HepG2 (cell line): ENCODE measurements around the gene MBD2. TPM values are rescaled to one million over a fixed set of nuclear protein-coding genes. Genes with fewer than 3 reads are reported as not detected.

Experiments
- ETV5 ChIP-seq: IDR thresholded peaks from 2 replicates; pipeline ENCODE4 v1.6.1; 2018; ENCODE audit warnings: missing biosample characterization, missing genetic modification reagents, inconsistent platforms, borderline replicate concordance
- GABPB1 ChIP-seq: IDR thresholded peaks from 2 replicates; pipeline ENCODE4 v1.6.1; 2016; ENCODE audit warnings: mild to moderate bottlenecking, missing genetic modification reagents, moderate library complexity, missing compliant biosample characterization
- GLI4 ChIP-seq: sonication (generic); formaldehyde crosslinking; IDR thresholded peaks from 2 replicates; pipeline ENCODE4 v1.5.1; 2020; ENCODE audit warnings: missing genetic modification reagents, mild to moderate bottlenecking, moderate library complexity, borderline replicate concordance
- SALL2 ChIP-seq: sonication (generic); formaldehyde crosslinking; IDR thresholded peaks from 2 replicates; pipeline ENCODE4 v1.8.1; 2023; ENCODE audit warnings: mild to moderate bottlenecking, missing genetic modification reagents, inconsistent platforms
- ZFX ChIP-seq: sonication (generic); formaldehyde crosslinking; IDR thresholded peaks from 2 replicates; pipeline ENCODE4 v1.4.0; 2020; ENCODE audit warnings: mild to moderate bottlenecking, low read depth, missing genetic modification reagents, moderate library complexity
- polyA plus RNA-seq, 8 experiments: library from polyadenylated mRNA; depleted of rRNA in 3 of 8; stranded (reverse) in 7 of 8; unstranded in 1 of 8; fragments of >200 nt; fragmentation: Illumina TruSeq in 4 of 8; extraction: Trizol in 4 of 8; gene quantifications; 2 replicates each; pipeline versions ENCODE4 v1.2.1 to v1.2.3, GENCODE V29; 2011 to 2016; ENCODE audit warnings: low read depth in 4 of 8, missing spikeins in 1 of 8, mixed read lengths in 1 of 8; ENCODE audit not compliant: insufficient read depth in 1 of 8
- total RNA-seq, 5 experiments: library from RNA; depleted of rRNA; stranded (reverse); fragments of >200 nt; fragmentation: Illumina TruSeq; extraction: Trizol; gene quantifications; 2 replicates each; pipeline ENCODE4 v1.2.3, GENCODE V29; 2016; ENCODE audit warnings: low read depth in 1 of 5
- TF ChIP-seq, protein P1 (sequence below), 2 experiments: sonication (generic) in 1 of 2; formaldehyde crosslinking in 1 of 2; IDR thresholded peaks; 2 replicates each; pipeline versions ENCODE4 v1.6.1 to v1.9.0; 2014 to 2022; ENCODE audit warnings: antibody characterized with exemption in 1 of 2, borderline replicate concordance in 1 of 2, inconsistent platforms in 1 of 2, low read depth in 1 of 2, missing genetic modification reagents in 1 of 2
- TF ChIP-seq, protein P2 (sequence below): sonication (generic); formaldehyde crosslinking; IDR thresholded peaks from 2 replicates; pipeline ENCODE4 v1.5.0; 2020; ENCODE audit warnings: missing genetic modification reagents, mild to moderate bottlenecking, borderline replicate concordance
- TF ChIP-seq, protein P3 (sequence below): IDR thresholded peaks from 2 replicates; pipeline ENCODE4 v1.6.1; 2016; ENCODE audit warnings: missing biosample characterization, missing genetic modification reagents, low read depth

MBD2 gene
- total and polyA plus RNA-seq, 2 of the 13 experiments (the other 11 are each of a cell fraction or from before 2014, with no cell fraction given), result 19.1 to 38.5 TPM

DNA sequence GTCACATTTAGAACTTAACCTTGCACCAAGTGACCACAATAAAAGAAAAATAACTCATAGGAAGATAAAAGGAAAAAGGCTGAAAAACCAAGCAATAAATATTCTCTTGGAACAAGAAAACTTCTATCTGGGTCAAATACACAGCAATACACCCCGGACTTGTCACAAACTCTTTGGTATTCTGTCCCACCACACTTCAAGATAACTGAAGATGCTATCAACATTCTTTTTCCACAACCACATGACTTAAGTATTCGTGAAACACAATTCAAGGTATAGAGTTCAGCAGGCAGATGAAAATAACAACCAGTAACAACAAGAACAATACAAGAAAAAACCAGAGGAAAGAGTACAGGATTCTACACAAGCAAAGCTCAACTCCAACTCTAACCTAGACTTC is 18.0 kb downstream of the MBD2 start (continued):
- TF ChIP-seq, protein P1, sequence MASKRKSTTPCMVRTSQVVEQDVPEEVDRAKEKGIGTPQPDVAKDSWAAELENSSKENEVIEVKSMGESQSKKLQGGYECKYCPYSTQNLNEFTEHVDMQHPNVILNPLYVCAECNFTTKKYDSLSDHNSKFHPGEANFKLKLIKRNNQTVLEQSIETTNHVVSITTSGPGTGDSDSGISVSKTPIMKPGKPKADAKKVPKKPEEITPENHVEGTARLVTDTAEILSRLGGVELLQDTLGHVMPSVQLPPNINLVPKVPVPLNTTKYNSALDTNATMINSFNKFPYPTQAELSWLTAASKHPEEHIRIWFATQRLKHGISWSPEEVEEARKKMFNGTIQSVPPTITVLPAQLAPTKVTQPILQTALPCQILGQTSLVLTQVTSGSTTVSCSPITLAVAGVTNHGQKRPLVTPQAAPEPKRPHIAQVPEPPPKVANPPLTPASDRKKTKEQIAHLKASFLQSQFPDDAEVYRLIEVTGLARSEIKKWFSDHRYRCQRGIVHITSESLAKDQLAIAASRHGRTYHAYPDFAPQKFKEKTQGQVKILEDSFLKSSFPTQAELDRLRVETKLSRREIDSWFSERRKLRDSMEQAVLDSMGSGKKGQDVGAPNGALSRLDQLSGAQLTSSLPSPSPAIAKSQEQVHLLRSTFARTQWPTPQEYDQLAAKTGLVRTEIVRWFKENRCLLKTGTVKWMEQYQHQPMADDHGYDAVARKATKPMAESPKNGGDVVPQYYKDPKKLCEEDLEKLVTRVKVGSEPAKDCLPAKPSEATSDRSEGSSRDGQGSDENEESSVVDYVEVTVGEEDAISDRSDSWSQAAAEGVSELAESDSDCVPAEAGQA (IDR thresholded peaks at IDR 0.05; ENCODE audit: low read depth), result no peak
- TF ChIP-seq, protein P1 (CRISPR knock-in tag; IDR thresholded peaks at IDR 0.05; ENCODE audit: borderline replicate concordance), result no peak
- TF ChIP-seq SALL2 (CRISPR knock-in tag) (no peak), GABPB1 (CRISPR knock-in tag) (no peak), ZFX (CRISPR knock-in tag) (no peak), ETV5 (CRISPR knock-in tag) (no peak), GLI4 (no peak)
- TF ChIP-seq, protein P2, sequence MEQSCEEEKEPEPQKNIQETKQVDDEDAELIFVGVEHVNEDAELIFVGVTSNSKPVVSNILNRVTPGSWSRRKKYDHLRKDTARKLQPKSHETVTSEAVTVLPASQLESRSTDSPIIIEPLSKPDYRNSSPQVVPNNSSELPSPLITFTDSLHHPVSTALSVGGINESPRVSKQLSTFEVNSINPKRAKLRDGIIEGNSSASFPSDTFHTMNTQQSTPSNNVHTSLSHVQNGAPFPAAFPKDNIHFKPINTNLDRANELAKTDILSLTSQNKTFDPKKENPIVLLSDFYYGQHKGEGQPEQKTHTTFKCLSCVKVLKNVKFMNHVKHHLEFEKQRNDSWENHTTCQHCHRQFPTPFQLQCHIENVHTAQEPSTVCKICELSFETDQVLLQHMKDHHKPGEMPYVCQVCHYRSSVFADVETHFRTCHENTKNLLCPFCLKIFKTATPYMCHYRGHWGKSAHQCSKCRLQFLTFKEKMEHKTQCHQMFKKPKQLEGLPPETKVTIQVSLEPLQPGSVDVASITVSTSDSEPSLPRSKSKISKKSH (CRISPR knock-in tag), result no peak
- TF ChIP-seq, protein P3, sequence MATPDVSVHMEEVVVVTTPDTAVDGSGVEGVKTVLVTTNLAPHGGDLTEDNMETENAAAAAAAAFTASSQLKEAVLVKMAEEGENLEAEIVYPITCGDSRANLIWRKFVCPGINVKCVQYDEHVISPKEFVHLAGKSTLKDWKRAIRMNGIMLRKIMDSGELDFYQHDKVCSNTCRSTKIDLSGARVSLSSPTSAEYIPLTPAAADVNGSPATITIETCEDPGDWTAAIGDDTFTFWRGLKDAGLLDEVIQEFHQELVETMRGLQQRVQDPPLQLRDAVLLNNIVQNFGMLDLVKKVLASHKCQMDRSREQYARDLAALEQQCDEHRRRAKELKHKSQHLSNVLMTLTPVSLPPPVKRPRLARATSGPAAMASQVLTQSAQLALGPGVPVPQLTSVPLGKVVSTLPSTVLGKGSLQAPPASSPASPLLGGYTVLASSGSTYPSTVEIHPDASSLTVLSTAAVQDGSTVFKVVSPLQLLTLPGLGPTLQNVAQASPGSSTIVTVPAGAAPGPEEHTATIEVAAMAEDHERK, result no peak
